ENCODE measurements around the gene TMPRSS13.
"Not testable (repeated sequence)": the region's sequence is repeated elsewhere in the genome, so short reads cannot be mapped to it uniquely, and the experiment has no call there.

The TMPRSS13 gene

GRCh38 chr11:117869604-117870003, 59.6 kb downstream of the TMPRSS13 start:
- DNase-seq, result no peak

- no peak for DNase-seq
Measured at GRCh38 chr11:117868815-117869561, 60.2 kb downstream of the TMPRSS13 start.

- no peak for DNase-seq
Measured at GRCh38 chr11:117868088-117868487, 61.1 kb downstream of the TMPRSS13 start.

- DNase-seq, result no peak
Measured at GRCh38 chr11:117866526-117866925, 62.7 kb downstream of the TMPRSS13 start.

GRCh38 chr11:117865546-117865945, 63.7 kb downstream of the TMPRSS13 start:
- DNase-seq, result not testable (repeated sequence)

GRCh38 chr11:117863383-117863782, 65.8 kb downstream of the TMPRSS13 start:
- DNase-seq, result no peak

- DNase-seq, result no peak
Measured at GRCh38 chr11:117862753-117863152, 66.4 kb downstream of the TMPRSS13 start.

GRCh38 chr11:117862019-117862725, 67.0 kb downstream of the TMPRSS13 start:
- DNase-seq, result no peak

GRCh38 chr11:117861151-117862018, 67.8 kb downstream of the TMPRSS13 start:
- no peak for DNase-seq

- DNase-seq, result no peak
Measured at GRCh38 chr11:117860139-117860538, 69.1 kb downstream of the TMPRSS13 start.

GRCh38 chr11:117859488-117860112, 69.6 kb downstream of the TMPRSS13 start:
- no peak for DNase-seq

GRCh38 chr11:117859061-117859460, 70.1 kb downstream of the TMPRSS13 start:
- DNase-seq, result no peak

GRCh38 chr11:117857734-117858414, 71.3 kb downstream of the TMPRSS13 start:
- DNase-seq, result no peak

GRCh38 chr11:117855912-117856651, 73.1 kb downstream of the TMPRSS13 start:
- no peak for DNase-seq

- DNase-seq, result no peak
Measured at GRCh38 chr11:117855186-117855845, 73.9 kb downstream of the TMPRSS13 start.

- no peak for DNase-seq
Measured at GRCh38 chr11:117852309-117852708, 76.9 kb downstream of the TMPRSS13 start.

- no peak for DNase-seq
Measured at GRCh38 chr11:117851852-117852251, 77.3 kb downstream of the TMPRSS13 start.

GRCh38 chr11:117851106-117851505, 78.1 kb downstream of the TMPRSS13 start:
- DNase-seq, result no peak

Data from hematopoietic multipotent progenitor cell treated with erythropoietin and hydrocortisone succinate and interleukin-3 and kit ligand, for 8 days (in vitro differentiated cells).